ENCODE results near the gene CLIC2. TPM values are rescaled to one million over a fixed set of nuclear protein-coding genes. Genes with fewer than 3 reads are reported as not detected.

Gene CLIC2
- total and polyA plus RNA-seq, 9 donors = 8.3 to 21.5 (median 18.5) TPM

GRCh38 chrX:155333544-155334100, 792 bp downstream of the CLIC2 start:
- H3K4me3 ChIP-seq = peak overlapping the region; percentile 31
- H3K27ac ChIP-seq = peak overlapping the region; percentile 34 to 46
- intact Hi-C loops (cut with DNase I) = no loop called here
- H3K27me3 ChIP-seq = no peaks in the 10 kb centered on the region
- no peak for DNase-seq
- 33 to 45% (median 39%) methylated on average over 2 of the region's 2 CpGs for WGBS, 3 donors
- no peaks in the 10 kb centered on the region for H3K4me1 ChIP-seq (ENCODE audit: insufficient read depth)
- no peaks in the 10 kb centered on the region for H3K36me3 ChIP-seq
- H3K9me3 ChIP-seq = no peaks in the 10 kb centered on the region
- TF ChIP-seq POLR2A (IDR thresholded peaks at IDR 0.05) = no peak
- no peak for TF ChIP-seq CTCF (IDR thresholded peaks at IDR 0.05)
- TF ChIP-seq EP300 (IDR thresholded peaks at IDR 0.05) = no peak

- no peak for DNase-seq
- Histone ChIP-seq H3K4me1 (ENCODE audit: insufficient read depth) (no peaks in the 10 kb centered on the region), H3K27ac (no peak overlapping the region), H3K9me3 (no peaks in the 10 kb centered on the region), H3K4me3 (no peak overlapping the region), H3K27me3 (no peaks in the 10 kb centered on the region), H3K36me3 (no peaks in the 10 kb centered on the region)
- no peak for TF ChIP-seq POLR2A (IDR thresholded peaks at IDR 0.05)
- no peak for TF ChIP-seq CTCF (IDR thresholded peaks at IDR 0.05)
- no peak for TF ChIP-seq EP300 (IDR thresholded peaks at IDR 0.05)
- 30 to 39% (median 38%) methylated on average over 2 of the region's 2 CpGs for whole genome bisulfite sequencing, 3 donors
- intact Hi-C loops (cut with DNase I) = no loop called here
Measured at GRCh38 chrX:155330992-155331391, 3.4 kb downstream of the CLIC2 start.

- no peak for DNase-seq
- no peaks in the 10 kb centered on the region for H3K9me3 ChIP-seq
- 41 to 57% (median 48%) methylated on average over 4 of the region's 4 CpGs for WGBS, 3 donors
- H3K27me3 ChIP-seq = no peaks in the 10 kb centered on the region
- H3K4me1 ChIP-seq (ENCODE audit: insufficient read depth) = no peaks in the 10 kb centered on the region
- TF ChIP-seq POLR2A (IDR thresholded peaks at IDR 0.05) (no peak), CTCF (IDR thresholded peaks at IDR 0.05) (no peak), EP300 (IDR thresholded peaks at IDR 0.05) (no peak)
- no peaks in the 10 kb centered on the region for H3K36me3 ChIP-seq
- H3K27ac ChIP-seq = no peak overlapping the region
- intact Hi-C loops (cut with DNase I) = no loop called here
- no peak overlapping the region for H3K4me3 ChIP-seq
Measured at GRCh38 chrX:155329293-155329692, 5.1 kb downstream of the CLIC2 start.

- intact Hi-C loops (cut with DNase I) = no loop called here
- Histone ChIP-seq H3K9me3 (no peaks in the 10 kb centered on the region), H3K27ac (no peak overlapping the region), H3K36me3 (no peaks in the 10 kb centered on the region), H3K27me3 (no peaks in the 10 kb centered on the region), H3K4me3 (no peak overlapping the region), H3K4me1 (ENCODE audit: insufficient read depth) (no peaks in the 10 kb centered on the region)
- no peak for TF ChIP-seq EP300 (IDR thresholded peaks at IDR 0.05)
- no peak for TF ChIP-seq CTCF (IDR thresholded peaks at IDR 0.05)
- TF ChIP-seq POLR2A (IDR thresholded peaks at IDR 0.05) = no peak
- 59 to 72% (median 65%) methylated on average over 2 of the region's 2 CpGs for WGBS, 3 donors
- DNase-seq = no peak
Measured at GRCh38 chrX:155326610-155327009, 7.8 kb downstream of the CLIC2 start.

Data from ovary (tissue), 9 donors.